T1000 (cell line): ENCODE measurements around the gene BTN3A1.
"Not testable (repeated sequence)": the region's sequence is repeated elsewhere in the genome, so short reads cannot be mapped to it uniquely, and the experiment has no call there.

Experiments used
- DNase-seq: peaks from one replicate; lab custom pipeline; 2025; ENCODE audit warnings: mixed read lengths; lab: John Stamatoyannopoulos, UW

BTN3A1 gene

DNA sequence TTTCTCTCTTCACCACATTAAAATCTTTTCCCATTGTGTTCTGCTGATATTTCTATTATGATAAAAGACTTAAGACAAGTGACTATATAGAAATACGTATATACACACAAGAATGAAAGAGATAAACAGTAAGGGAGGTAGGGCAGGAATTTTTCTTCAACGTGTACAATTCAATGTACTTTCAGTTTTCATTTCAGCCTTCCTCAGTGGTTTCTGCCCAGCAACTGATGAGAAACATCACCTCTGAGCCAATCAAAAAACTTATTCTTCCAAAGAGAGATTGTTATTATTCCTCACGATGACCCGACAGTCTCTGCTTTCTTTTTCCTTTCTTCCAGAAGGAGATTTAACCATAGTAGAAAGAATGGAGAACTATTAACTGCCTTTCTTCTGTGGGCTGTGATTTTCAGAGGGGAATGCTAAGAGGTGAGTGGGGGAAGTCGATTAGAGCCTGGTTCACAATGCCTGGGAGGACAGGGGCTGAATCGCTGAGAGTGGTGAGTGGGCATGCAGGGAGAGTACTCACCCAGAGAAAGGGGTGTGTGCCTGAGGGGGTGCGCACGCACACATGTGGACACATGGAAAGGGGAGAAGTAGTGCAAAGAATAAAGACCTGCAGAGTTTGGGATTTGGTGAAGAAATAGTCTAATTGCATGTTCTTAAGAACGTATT lies at the start of gene BTN3A1:
Gene BTN3A1 (plus strand): TSS at position 289 of the 672 bp plus-strand sequence. CDS start 3,289 bp downstream, outside the sequence.
- DNase-seq: peak; percentile 63

DNA sequence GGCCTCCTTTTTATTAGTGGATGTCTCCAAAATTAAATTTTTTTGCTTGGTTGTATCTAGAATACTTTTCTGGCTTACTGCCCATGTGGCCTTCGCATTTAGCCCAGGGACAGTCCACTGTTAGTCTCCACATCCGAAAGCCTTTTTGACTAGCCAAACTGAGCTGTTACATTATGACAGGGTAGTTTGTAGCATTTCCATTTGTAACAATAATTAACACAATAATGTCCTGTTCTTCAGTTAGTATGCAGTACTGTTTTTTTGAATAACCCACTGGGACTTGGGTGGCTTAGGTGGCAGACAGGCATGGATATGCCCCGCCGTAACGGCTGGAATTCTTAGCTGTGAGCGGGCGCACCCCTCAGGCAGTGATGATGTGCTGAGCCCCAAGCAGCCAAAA lies 49.8 kb upstream of the BTN3A1 start:
- DNase-seq: no peak

DNA sequence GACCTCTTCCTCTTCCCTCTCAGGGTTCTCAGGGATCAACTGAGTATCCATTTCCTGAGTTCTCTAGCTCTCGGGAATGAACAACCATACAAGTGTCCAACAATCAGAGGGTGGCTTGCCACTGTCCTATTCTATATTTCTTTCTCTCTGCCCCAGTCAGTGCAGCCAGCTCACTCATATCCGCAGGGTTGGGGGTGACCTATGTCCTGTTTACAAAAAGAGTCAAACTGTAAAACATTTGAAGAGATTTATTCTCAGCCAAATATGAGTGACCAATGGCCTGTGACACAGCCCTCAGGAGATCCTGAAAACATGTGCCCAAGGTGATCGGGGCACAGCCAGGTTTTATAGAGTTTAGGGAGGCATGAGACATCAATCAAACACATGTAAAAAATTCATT lies 47.9 kb upstream of the BTN3A1 start:
- no peak for DNase-seq

- no peak for DNase-seq
Observed at GRCh38 chr6:26355366-26355765, 46.7 kb upstream of the BTN3A1 start.

DNA sequence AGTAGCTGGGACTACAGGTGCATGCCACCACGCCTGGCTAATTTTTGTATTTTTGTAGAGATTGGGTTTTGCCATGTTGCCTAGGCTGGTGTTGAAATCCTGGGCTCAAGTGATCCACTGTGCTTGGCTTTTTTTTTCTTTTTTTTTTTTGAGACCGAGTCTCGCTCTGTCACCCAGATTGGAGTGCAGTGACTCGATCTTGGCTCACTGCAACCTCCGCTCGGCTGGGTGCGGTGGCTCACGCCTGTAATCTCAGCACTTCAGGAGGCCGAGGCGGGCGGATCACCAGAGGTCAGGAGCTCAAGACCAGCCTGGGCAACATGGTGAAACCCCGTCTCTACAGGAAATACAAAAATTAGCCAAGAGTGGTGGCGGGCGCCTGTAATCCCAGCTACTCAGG lies 44.5 kb upstream of the BTN3A1 start:
- not testable (repeated sequence) for DNase-seq

DNA sequence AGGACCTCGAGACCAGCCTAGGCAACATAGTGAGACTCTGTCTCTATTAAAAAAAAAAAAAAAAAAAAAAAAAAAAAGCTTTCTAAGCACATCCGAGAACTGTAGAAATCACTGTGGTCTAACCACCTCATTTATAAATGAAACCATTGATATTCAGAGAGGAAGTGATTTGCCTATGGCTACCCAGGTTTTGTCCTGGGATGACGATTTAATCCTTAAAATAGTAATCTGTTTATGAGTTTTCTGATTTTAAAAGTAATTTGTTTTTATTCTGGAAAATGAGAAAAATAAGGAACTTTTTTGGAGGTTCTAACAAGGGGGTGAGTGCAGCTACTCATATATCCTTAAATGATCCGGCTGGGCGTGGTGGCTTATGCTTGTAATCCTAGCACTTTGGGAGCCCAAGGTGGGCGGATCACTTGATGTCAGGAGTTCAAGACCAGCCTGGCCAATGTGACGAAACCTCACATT lies 43.5 kb upstream of the BTN3A1 start:
- no peak for DNase-seq

DNA sequence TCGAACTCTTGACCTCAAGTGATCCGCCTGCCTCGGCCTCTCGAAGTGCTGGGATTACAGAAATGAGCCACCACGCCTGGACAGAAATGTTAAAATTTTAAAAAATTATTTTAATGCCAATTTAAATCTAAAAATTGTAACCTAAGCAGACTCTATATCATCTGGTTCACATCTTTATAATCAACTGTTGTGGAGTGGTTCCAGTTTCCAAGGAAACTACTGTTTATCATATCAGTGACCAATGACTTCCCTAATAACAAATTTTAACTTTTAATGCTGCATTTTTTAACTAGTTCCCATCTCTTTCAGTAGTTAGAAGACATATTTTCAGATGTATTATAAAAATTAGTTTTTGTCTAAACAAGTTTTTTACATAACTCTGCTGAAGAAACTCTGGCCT lies 42.3 kb upstream of the BTN3A1 start:
- DNase-seq: no peak

GRCh38 chr6:26360451-26361416 lies 41.3 kb upstream of the BTN3A1 start:
- no peak for DNase-seq

GRCh38 chr6:26361544-26361943 lies 40.5 kb upstream of the BTN3A1 start:
- no peak for DNase-seq

- no peak for DNase-seq
Observed at GRCh38 chr6:26362093-26362835, 39.8 kb upstream of the BTN3A1 start.

DNA sequence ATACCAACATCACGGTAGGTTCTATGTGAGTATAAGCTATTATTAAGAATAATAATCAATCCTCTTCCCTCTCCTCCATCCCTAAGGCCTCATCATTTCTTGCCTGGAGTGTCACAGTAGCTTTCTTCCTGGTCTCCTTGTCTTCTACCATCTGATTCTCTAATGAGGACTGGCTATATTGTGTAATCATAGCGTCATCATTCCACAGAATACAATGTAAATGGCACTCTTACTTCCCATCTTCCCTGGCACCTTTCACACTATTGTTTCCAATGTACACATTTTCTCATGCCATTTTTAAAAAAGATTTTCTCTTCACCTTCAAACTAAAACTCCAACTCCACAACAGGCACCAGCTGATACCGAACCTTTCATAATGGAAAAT lies 39.2 kb upstream of the BTN3A1 start:
- no peak for DNase-seq

- DNase-seq: no peak
Observed at GRCh38 chr6:26363882-26364701, 38.0 kb upstream of the BTN3A1 start.

- no peak for DNase-seq
Observed at GRCh38 chr6:26365633-26365995, 36.5 kb upstream of the BTN3A1 start.

GRCh38 chr6:26366504-26366903 lies 35.6 kb upstream of the BTN3A1 start:
- no peak for DNase-seq

- no peak for DNase-seq
Observed at GRCh38 chr6:26367114-26367513, 35.0 kb upstream of the BTN3A1 start.

DNA sequence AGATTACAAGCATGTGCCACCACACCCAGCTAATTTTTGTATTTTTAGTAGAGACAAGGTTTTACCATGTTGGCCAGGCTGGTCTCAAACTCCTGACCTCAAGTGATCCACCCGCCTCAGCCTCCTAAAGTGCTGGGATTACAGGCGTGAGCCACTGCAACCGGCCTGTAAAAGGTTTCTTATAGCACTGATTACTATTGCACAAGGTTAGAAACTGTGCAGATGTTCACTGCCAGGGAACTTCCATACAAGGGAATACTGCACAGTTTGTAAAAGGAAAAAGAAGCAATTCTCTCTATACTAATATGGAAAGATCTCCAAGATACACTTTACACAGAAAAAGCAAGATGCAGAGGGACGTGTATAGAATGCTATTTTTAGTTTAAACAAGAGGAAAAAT lies 30.3 kb upstream of the BTN3A1 start:
- not testable (repeated sequence) for DNase-seq

GRCh38 chr6:26372308-26373144 lies 29.5 kb upstream of the BTN3A1 start:
- no peak for DNase-seq

GRCh38 chr6:26375270-26375669 lies 26.8 kb upstream of the BTN3A1 start:
- DNase-seq: no peak

DNA sequence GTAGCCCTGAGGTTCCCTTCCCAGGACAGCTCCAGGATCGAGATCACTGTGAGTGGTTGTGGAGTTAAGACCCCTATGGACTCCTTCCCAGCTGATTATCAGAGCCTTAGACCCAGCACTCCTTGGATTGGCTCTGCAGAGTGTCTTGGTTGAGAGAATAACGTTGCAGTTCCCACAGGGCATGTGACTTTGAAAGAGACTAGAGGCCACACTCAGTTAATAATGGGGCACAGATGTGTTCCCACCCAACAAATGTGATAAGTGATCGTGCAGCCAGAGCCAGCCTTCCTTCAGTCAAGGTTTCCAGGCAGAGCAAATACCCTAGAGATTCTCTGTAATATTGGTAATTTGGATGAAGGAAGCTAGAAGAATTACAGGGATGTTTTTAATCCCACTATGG lies 24.4 kb upstream of the BTN3A1 start:
- no peak for DNase-seq

DNA sequence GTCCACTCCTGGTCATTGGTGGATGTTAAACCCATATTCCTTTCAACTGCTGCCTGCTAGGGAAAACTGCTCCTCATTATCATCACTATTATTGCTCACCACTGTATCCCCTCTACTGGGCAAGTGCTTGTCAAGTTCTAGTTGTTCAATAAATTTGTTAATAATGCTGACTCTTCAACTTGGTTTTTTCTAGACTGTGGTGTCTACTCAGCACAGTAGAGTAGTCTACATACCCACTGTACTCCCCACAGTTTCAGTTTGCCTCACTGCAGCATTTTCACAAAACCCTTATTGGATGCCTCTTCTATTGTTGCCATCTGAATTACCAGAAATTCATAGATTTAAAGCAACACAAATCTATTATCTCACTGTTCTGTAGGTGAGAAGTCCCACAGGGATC lies 23.9 kb upstream of the BTN3A1 start:
- DNase-seq: not testable (repeated sequence)

- no peak for DNase-seq
Observed at GRCh38 chr6:26379292-26379691, 22.8 kb upstream of the BTN3A1 start.
